Gastrocnemius medialis (tissue), 4 donors: ENCODE data around the gene CHMP4A. TPM values are rescaled to one million over a fixed set of nuclear protein-coding genes. Genes with fewer than 3 reads are reported as not detected.

Experiments used
- ATAC-seq, 2 donors: fragments of 150-250 bp; one replicate each; pipeline ENCODE4 v1.9.1; 2016
- DNase-seq, 2 donors: peaks; one replicate each; pipeline ENCODE4 v3.0.0-alpha.2; 2019
- H3K27ac ChIP-seq, 4 donors: fragments of 200-600 bp; sonication (generic); 1 replicate in 1 of 4; 2 replicates in 3 of 4; pipeline ENCODE4 v1.5.1; 2016 to 2018; ENCODE audit warnings: mild to moderate bottlenecking in 2 of 4, moderate library complexity in 1 of 4
- H3K27me3 ChIP-seq, 3 donors: fragments of 200-600 bp; sonication (generic) in 2 of 3; 1 replicate in 1 of 3; 2 replicates in 2 of 3; pipeline versions ENCODE4 v1.5.1 to v1.6.0; 2016 to 2019; ENCODE audit warnings: mild to moderate bottlenecking in 1 of 3, moderate library complexity in 1 of 3
- H3K36me3 ChIP-seq, 2 donors: fragments of 200-600 bp; sonication (generic) in 1 of 2; one replicate each; pipeline ENCODE4 v1.5.1; 2017 to 2018
- H3K4me1 ChIP-seq, 2 donors: fragments of 200-600 bp; sonication (generic) in 1 of 2; one replicate each; pipeline ENCODE4 v1.5.1; 2016 to 2017; ENCODE audit warnings: mild to moderate bottlenecking in 2 of 2
- H3K4me3 ChIP-seq, 4 donors: fragments of 200-600 bp; sonication (generic) in 3 of 4; 1 replicate in 1 of 4; 2 replicates in 3 of 4; pipeline ENCODE4 v1.5.1; 2016 to 2019; ENCODE audit warnings: mild to moderate bottlenecking in 2 of 4
- H3K9me3 ChIP-seq, 3 donors: fragments of 200-600 bp; sonication (generic) in 2 of 3; 1 replicate in 1 of 3; 2 replicates in 2 of 3; pipeline ENCODE4 v1.5.1; 2016 to 2019
- CTCF ChIP-seq, 5 experiments: fragments of 450-650 bp in 3 of 5; fragments of 200-600 bp in 2 of 5; sonication (generic) in 2 of 5; IDR thresholded peaks in 4 of 5; conservative IDR thresholded peaks in 1 of 5; 1 replicate in 4 of 5; 2 replicates in 1 of 5; pipeline ENCODE4 v1.5.1; 2016 to 2019; ENCODE audit warnings: antibody characterized with exemption in 5 of 5, mild to moderate bottlenecking in 3 of 5, moderate library complexity in 3 of 5
- POLR2A ChIP-seq, 2 donors: fragments of 450-650 bp; IDR thresholded peaks; one replicate each; pipeline ENCODE4 v1.6.1; 2017; ENCODE audit warnings: antibody characterized with exemption in 2 of 2, mild to moderate bottlenecking in 2 of 2, moderate library complexity in 2 of 2
- in situ Hi-C, 4 donors: fragments of 200-750 bp; cut with MboI; loops; one replicate each; pipeline versions ENCODE4 v1.15.0 to v1.8.0; 2017; ENCODE audit warnings: low sequenced_read_pairs in 4 of 4
- intact Hi-C: fragments of 100-400 bp; cut with DNase I; formaldehyde crosslinking; loops from one replicate; pipeline ENCODE4 v1.15.1; 2023; ENCODE audit warnings: low total_unique reads
- total RNA-seq, 4 donors: library from RNA; depleted of rRNA; stranded (reverse); fragments of >200 nt; gene quantifications; one replicate each; pipeline versions ENCODE4 v1.1.0 to v1.2.3, GENCODE V29; 2016

CHMP4A gene
- total RNA-seq, 4 donors from 2014 or later = 13.6 to 29.8 (median 20.7) TPM

- ATAC-seq (no peak), DNase-seq (no peak)
- H3K4me3 ChIP-seq = no peak overlapping the region
- H3K27ac ChIP-seq = peak overlapping the region; percentile 23 to 95 (median 93)
- intact Hi-C loops (no loop called here), in situ Hi-C loops (loop anchor here (5.0 to 25.0 kb wide), 4 partner anchors 54 to 197 kb away; partner anchors contain the start of genes DHRS1 (in 3 of the 4), NOP9 (in 3 of the 4), CBLN3 (in 1 of the 4) and CIDEB (in 1 of the 4))
- H3K36me3 ChIP-seq = peaks cover 0 to 52% of the 10 kb centered on the region in 2 donors
- TF ChIP-seq POLR2A (IDR thresholded peaks at IDR 0.05) (no peak), CTCF (IDR thresholded peaks at IDR 0.05 in 4 of 5, conservative IDR thresholded peaks at IDR 0.05 in 1 of 5) (no peak)
- H3K4me1 ChIP-seq = peaks cover 35 to 51% of the 10 kb centered on the region in 2 donors
- no peaks in the 10 kb centered on the region for H3K27me3 ChIP-seq
- no peaks in the 10 kb centered on the region for H3K9me3 ChIP-seq
Measured at GRCh38 chr14:24240110-24240918, 27.0 kb upstream of the CHMP4A start.

GRCh38 chr14:24238527-24239037 lies 25.3 kb upstream of the CHMP4A start:
- peaks cover 46 to 65% of the 10 kb centered on the region in 2 donors for H3K4me1 ChIP-seq
- no peak for TF ChIP-seq CTCF (IDR thresholded peaks at IDR 0.05 in 4 of 5, conservative IDR thresholded peaks at IDR 0.05 in 1 of 5)
- no peak for TF ChIP-seq POLR2A (IDR thresholded peaks at IDR 0.05)
- in situ Hi-C loops = loop anchor here in 3 of 4 donors (10.0 to 25.0 kb wide), 2 partner anchors 196 to 199 kb away; partner anchors contain the start of genes CBLN3 (in 1 of the 3), KHNYN (in 1 of the 3) and SDR39U1 (in 1 of the 3)
- no peak overlapping the region for H3K4me3 ChIP-seq
- no peaks in the 10 kb centered on the region for H3K27me3 ChIP-seq
- no peaks in the 10 kb centered on the region for H3K9me3 ChIP-seq
- DNase-seq = no peak
- H3K36me3 ChIP-seq = peaks cover 0 to 52% of the 10 kb centered on the region in 2 donors
- intact Hi-C loops = no loop called here
- no peak for ATAC-seq
- peak overlapping the region in 2 of 4 donors; percentile 50 to 54 for H3K27ac ChIP-seq

- intact Hi-C loops (no loop called here), in situ Hi-C loops (loop anchor here in 3 of 4 donors (10.0 to 25.0 kb wide), 2 partner anchors 197 to 199 kb away; partner anchors contain the start of genes CBLN3 (in 1 of the 3), KHNYN (in 1 of the 3) and SDR39U1 (in 1 of the 3))
- Histone ChIP-seq H3K4me3 (no peak overlapping the region), H3K36me3 (peaks cover 0 to 52% of the 10 kb centered on the region in 2 donors), H3K27ac (peak overlapping the region in 3 of 4 donors; percentile 7 to 54 (median 50)), H3K9me3 (no peaks in the 10 kb centered on the region), H3K27me3 (no peaks in the 10 kb centered on the region), H3K4me1 (peaks cover 51 to 65% of the 10 kb centered on the region in 2 donors)
- TF ChIP-seq POLR2A (IDR thresholded peaks at IDR 0.05) = no peak
- TF ChIP-seq CTCF (IDR thresholded peaks at IDR 0.05 in 4 of 5, conservative IDR thresholded peaks at IDR 0.05 in 1 of 5) = no peak
- no peak for ATAC-seq
- DNase-seq = no peak
Measured at GRCh38 chr14:24238123-24238522, 24.8 kb upstream of the CHMP4A start.

GRCh38 chr14:24237463-24237955 lies 24.2 kb upstream of the CHMP4A start:
- intact Hi-C loops = no loop called here
- in situ Hi-C loops = loop anchor here in 3 of 4 donors (10.0 to 25.0 kb wide), 2 partner anchors 197 to 200 kb away; partner anchors contain the start of genes CBLN3 (in 1 of the 3), KHNYN (in 1 of the 3) and SDR39U1 (in 1 of the 3)
- ATAC-seq (peak in 1 of 2 donors; percentile 18), DNase-seq (peak in 1 of 2 donors; percentile 55)
- H3K9me3 ChIP-seq = no peaks in the 10 kb centered on the region
- peak overlapping the region; percentile 7 to 54 (median 29) for H3K27ac ChIP-seq
- no peak overlapping the region for H3K4me3 ChIP-seq
- peaks cover 0 to 52% of the 10 kb centered on the region in 2 donors for H3K36me3 ChIP-seq
- TF ChIP-seq POLR2A (IDR thresholded peaks at IDR 0.05) = no peak
- H3K4me1 ChIP-seq = peaks cover 53 to 66% of the 10 kb centered on the region in 2 donors
- no peaks in the 10 kb centered on the region for H3K27me3 ChIP-seq
